K562 (cell line): ENCODE results near the gene PRDM16.

Experiments used
- ELF4 ChIP-seq: fragments of 450-650 bp; formaldehyde crosslinking; IDR thresholded peaks from 2 replicates; pipeline ENCODE4 v1.4.0; 2022; ENCODE audit warnings: missing genetic modification characterization
- PCBP1 ChIP-seq: fragments of 200-400 bp; formaldehyde crosslinking; IDR thresholded peaks from 2 replicates; pipeline ENCODE4 v1.6.1; 2018; ENCODE audit warnings: mild to moderate bottlenecking, low read depth, low read length; ENCODE audit not compliant: poor library complexity, severe bottlenecking
- SMAD2 ChIP-seq: fragments of 150-350 bp; IDR thresholded peaks from 2 replicates; pipeline ENCODE4 v1.6.1; 2014; ENCODE audit warnings: low read depth, mild to moderate bottlenecking, low read length
- TAF1 ChIP-seq: IDR thresholded peaks from 2 replicates; pipeline ENCODE4 v1.6.1; 2011; ENCODE audit warnings: mild to moderate bottlenecking, low read length, moderate library complexity; ENCODE audit not compliant: insufficient read depth, control insufficient read depth, severe bottlenecking; ENCODE audit errors: extremely low read depth
- TRIM24 ChIP-seq, 2 experiments: fragments of 450-650 bp; IDR thresholded peaks; 2 replicates each; pipeline ENCODE4 v1.6.1; 2016
- ZBTB17 ChIP-seq: fragments of 450-650 bp; formaldehyde crosslinking; IDR thresholded peaks from 2 replicates; pipeline ENCODE4 v1.4.0; 2020; ENCODE audit warnings: mild to moderate bottlenecking
- ZKSCAN1 ChIP-seq: fragments of 150-350 bp; IDR thresholded peaks from 2 replicates; pipeline ENCODE4 v1.6.1; 2016; ENCODE audit warnings: low read depth, low read length

- TF ChIP-seq PCBP1 (no peak), ZBTB17 (CRISPR knock-in tag) (no peak), ZKSCAN1 (no peak), TAF1 (no peak), ELF4 (CRISPR knock-in tag) (no peak), SMAD2 (no peak), TRIM24 (IDR thresholded peaks at IDR 0.05) (no peak)
Measured at GRCh38 chr1:3082051-3082450, 13.0 kb downstream of the PRDM16 start.
